ENCODE results near the gene AFAP1.

The AFAP1 gene

DNA sequence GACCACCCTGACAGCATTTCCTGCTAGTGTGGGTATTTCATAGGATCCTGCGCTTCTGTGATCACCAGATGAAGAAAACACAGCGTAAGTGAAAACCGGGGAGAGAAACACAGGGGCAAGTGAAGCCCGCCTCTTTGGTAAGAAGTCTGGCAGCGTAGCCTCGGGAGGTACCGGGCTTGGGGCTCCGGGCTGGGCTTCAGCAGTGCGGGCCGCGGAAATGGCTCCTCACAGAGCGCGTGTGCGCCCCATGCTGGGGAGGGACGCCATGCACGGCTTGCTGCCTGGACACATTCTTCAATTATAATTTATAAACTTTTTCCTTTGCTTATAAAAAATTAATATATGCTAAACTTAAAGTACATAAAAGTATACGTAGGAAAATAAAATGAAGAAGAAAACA is 151.5 kb downstream of the AFAP1 start:
- no peak for DNase-seq (ENCODE audit: low read depth in 2 of 2, low spot score in 1 of 2)

DNA sequence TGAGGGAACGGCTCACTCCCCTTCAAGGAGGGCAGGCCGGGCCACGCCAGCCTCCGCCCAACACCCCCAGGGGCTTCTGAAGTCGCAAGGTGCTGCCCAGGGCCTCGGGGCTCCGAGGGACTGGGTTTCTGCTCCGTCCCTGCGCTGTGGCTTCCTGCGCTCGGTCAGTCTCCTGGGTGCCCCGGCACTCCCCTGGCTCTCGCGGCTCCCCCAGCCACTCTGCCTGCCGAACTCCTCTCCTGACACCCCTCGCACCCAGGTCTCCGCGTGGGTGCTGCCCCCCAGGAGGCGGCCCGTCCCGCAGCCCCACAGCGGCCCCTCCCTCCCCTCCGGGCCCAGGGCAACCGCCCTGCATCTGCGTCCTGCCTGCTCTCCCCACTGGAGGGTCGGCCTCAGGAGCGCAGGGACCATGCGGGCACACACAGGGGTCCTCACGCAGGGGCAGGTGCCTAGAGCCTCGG is 151.9 kb downstream of the AFAP1 start:
- no peak for DNase-seq (ENCODE audit: low read depth in 2 of 2, low spot score in 1 of 2)

DNA sequence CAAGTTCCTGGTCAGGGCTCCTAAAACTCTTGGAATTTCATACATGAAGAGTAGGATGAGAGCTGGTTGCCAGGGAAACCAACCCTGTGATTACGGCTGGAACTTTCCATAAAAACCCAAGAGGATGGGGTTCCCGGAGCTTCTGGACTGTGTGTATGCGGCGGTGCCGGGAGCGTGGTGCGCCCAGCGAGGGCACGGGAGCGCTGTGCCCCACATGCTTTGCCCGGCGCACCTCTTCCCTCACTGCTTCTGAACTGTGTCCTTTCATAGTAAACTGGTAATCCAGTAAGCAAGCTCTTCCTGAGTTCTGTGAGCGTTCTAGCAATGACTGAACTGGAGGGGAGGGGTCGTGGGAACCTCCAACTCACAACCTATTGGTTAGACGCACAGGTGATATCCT is 152.6 kb downstream of the AFAP1 start:
- no peak for DNase-seq (ENCODE audit: low read depth in 2 of 2, low spot score in 1 of 2)

DNA sequence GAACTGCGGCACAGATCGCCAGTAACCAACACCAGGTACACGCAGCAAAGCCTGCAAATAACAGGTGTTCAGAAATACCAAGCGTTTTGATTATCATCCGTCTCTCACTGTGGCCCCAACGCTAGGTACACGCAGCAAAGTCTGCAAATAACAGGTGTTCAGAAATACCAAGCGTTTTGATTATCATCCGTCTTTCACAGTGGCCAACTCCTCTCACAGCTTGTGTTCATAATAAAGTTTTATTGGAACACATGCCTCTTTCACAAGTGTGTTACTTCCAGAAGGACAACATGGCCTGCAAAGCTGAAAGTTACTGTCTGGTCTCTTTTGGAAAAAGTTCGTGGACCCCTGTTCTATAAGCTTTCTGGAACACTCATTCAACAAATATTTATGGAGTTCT is 153.1 kb downstream of the AFAP1 start:
- DNase-seq (ENCODE audit: low read depth in 2 of 2, low spot score in 1 of 2) = no peak

DNA sequence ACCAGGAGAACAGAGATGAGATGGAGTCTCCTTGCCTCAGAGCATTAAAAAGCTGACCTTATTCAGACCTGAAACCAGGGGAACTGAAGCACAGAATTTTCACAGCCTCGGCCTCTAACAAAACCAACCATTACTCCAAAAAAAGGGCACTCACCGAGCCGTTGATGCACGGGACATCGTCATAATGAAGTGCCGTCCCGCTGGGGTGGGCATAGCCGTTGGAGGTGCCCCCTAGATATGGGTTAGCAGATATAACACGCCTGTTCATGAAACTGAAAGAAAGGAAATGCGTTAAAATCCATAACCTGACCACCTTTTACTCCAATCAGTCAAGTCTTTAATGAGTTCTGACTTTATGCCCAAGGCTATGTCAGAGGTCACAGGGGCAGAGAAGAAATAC is 153.6 kb downstream of the AFAP1 start:
- no peak for DNase-seq (ENCODE audit: low read depth in 2 of 2, low spot score in 1 of 2)

DNA sequence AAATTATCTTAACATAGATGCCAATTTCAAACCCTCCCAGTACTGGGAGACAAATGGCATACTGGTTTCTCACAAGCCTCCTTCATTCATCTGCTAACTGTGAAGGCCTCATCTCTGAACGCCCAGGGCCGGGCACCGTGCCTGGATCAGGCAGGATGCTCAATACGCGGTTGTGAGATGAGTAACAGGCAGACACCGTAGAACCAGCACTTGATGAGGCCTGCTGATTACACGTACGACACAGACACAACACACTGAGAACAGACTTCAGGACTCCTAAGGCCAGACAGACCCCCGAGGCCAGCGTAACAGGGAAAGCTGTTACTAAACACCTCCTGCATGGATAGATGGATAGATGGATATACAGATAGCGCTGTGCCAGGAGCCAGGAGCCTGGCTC is 154.6 kb downstream of the AFAP1 start:
- no peak for DNase-seq (ENCODE audit: low read depth in 2 of 2, low spot score in 1 of 2)

DNA sequence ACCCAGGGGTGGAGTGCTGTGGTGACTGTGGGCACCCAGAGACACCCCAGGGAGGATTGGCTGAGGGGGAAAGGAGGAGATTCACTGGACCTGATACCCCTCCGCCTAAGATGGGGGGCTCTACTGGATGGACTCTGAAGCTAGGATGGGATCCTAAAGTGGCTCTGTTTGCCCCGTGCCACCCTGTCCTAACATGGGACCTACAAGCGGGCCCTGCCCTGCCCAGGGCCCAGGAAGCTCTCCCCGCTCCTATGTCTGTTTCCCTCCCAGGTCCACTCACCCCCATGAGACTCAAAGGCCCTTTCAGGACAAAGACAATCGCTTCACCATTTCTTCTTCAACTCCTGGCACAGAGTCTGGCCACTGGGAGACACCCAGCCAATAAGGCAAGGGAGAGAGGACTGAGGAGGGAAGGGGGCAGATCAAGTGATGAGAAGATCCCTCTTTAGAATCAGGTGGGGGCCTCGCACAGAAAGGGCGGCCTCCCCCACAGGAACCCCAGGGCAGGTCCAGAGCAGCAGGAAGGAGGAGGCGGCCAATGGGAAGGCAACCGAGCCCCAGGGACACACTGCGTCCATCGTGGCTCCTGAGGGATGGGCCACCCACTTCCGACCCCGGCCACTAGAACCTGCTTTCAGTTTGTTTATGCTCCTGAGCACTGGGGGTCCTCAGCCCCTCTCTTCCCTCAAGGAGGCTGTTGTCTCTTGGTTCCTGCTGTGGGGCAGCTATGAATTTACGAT is 155.4 kb downstream of the AFAP1 start:
- no peak for DNase-seq (ENCODE audit: low read depth in 2 of 2, low spot score in 1 of 2)

DNA sequence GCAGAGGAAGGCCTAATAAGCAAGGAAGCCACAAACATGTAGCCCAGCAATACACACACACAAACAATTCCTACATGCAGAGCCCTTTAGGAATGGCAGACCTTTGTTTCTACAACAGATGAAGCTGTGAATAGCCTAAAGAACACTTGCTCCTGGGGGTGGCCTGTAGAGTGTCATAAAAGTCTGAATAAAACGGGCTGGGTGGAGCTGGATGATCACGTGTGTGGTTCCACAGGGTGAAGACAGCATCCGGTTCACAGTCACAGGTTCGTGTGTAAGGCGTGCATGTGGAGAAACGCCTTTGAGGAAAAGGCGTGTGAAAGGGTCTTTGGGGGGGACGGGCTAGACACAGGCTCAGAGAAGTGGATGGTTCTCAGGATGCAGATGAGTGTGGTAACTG is 156.1 kb downstream of the AFAP1 start:
- DNase-seq (ENCODE audit: low read depth in 2 of 2, low spot score in 1 of 2) = no peak

DNA sequence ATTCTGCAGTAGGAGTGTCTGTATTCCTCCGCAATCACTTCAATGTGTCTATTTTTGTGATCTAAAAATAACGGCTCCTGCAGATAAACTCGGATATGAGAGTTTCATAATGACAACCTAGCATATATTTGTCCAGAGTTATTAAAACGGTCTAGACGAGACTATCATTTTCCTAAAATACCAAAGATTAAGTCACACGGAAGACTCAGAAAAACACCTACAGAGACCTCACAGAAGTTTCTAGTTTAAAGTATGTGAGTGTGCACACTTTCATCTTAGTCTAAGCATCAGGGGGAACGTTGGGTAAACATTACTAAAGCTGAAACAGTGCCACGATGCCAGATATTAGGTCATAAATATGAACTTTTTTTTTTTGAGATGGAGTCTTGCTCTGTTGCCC is 156.9 kb downstream of the AFAP1 start:
- DNase-seq (ENCODE audit: low read depth in 2 of 2, low spot score in 1 of 2) = no peak

DNA sequence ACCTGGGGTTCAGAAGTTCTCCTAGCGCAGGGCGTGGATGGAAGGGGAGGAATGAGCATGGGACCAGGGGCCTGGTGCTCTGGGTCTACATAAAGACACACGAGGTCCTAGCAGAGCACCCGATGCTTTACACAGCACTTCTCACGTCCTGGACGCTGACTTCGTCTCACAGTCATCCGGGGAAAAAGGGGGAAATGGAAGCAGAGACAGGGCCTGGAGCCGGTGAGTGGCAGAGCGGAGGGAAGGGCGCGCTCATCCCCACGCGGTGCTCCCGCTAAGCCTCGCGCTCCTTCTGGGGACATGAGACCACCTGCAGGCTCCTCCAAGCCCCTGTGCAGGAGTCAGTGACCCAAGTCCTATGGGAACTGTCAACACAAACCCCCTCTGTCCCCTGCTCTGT is 157.7 kb downstream of the AFAP1 start:
- DNase-seq (ENCODE audit: low read depth in 2 of 2, low spot score in 1 of 2) = no peak

DNA sequence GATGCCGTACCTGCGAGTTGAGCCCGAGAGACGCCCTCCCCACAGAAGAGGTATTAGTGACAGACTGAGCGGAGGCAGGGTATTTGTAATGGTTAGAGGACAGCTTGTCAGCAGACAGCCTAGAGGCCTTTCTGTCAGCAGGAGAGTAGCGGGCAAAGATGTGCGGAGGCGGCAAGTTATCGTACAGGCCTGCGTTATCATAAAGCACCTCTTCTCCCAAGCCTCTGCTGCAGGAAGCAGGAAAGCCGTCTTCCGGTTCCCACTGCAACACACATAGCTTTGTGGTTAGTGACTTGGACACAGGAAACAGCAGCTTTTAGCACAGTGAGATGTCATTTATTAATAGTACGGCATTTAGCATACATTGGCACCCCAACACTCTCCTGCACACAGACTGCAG is 158.3 kb downstream of the AFAP1 start:
- no peak for DNase-seq (ENCODE audit: low read depth in 2 of 2, low spot score in 1 of 2)

DNA sequence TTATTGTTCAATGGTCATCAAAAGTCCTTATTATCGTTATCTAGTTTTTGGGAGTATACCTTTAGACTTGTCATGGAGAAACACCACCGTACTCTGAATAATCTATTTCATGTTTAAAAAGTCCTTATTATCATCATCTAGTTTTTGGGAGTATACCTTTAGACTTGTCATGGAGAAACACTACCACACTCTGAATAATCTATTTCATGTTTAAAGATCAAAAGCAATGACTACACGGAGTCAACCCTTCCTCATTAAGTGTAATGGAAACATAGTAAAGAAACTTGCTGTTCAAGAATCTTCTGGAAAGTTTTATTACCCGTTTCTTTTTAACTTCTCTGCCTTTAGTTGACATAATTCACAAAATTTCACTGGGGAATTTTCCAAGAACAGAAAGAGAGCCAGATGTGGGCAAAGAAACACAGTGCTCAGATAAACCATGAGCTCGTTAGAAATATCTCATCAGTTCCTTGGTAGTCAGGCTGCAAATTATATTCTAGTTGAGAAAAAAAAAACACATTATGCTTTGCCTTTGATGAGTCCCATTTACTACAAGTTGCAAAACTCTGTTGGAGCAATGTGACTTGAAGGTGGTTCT is 158.8 kb downstream of the AFAP1 start:
- DNase-seq (ENCODE audit: low read depth in 2 of 2, low spot score in 1 of 2) = no peak

DNA sequence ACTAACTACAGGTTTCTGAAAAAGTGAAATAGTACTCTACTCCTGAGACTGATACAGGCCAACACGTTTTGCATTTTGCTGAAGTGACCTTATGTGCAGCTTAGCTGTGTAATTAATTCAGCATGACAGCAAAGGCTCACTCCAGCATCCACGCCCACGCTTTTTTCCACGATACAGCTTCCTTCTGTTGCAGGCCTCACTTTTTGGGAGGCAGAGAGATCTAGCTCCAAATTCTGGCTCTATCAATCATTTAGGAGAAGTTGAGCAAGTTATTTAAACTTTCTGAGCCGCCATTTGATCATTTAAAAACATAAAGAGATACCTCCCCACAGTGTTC is 160.3 kb downstream of the AFAP1 start:
- DNase-seq (ENCODE audit: low read depth in 2 of 2, low spot score in 1 of 2) = no peak

DNA sequence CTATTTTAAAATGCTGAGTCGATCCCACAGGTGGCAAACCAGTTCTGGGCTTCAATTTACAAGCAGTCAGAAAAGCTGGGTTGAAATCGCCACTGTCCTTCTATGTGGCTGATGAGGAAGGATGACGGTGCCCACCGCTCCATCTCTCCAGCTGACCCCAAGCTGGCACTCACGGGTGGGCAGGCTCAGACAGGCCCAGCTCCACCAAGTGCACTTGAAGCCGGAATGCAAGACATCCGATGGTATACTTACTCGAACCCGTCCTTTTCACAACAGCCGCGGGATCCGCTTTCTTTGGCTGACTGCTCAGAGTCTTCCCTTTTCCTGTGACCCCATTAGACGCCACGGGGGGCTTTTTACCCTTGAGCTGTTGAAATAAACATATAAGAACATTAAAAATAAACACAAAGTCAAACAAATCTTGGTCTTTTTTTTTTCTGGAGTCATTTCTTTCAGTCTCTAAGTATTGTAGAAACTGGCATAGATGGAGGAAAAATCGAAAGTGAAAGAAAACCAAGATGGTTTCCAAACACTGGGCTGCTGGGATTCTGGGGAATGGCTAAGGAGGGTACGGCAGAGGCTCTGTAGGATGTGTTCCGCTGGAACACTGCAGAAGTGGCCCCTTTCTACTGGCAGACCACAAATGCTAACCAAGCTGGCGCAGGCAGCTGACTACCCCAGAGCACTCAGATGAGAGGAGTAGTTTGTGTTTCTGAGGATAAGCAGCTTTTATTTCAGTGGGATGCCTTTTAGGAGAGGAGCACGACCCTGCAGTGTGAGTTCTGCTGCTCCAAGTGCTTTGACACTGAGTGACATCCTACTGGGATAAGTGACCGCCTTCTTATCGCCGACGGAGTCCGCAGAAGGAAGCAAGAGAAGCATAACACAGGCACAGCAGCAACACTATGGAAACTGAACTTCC is 160.9 kb downstream of the AFAP1 start:
- DNase-seq (ENCODE audit: low read depth in 2 of 2, low spot score in 1 of 2) = no peak

DNA sequence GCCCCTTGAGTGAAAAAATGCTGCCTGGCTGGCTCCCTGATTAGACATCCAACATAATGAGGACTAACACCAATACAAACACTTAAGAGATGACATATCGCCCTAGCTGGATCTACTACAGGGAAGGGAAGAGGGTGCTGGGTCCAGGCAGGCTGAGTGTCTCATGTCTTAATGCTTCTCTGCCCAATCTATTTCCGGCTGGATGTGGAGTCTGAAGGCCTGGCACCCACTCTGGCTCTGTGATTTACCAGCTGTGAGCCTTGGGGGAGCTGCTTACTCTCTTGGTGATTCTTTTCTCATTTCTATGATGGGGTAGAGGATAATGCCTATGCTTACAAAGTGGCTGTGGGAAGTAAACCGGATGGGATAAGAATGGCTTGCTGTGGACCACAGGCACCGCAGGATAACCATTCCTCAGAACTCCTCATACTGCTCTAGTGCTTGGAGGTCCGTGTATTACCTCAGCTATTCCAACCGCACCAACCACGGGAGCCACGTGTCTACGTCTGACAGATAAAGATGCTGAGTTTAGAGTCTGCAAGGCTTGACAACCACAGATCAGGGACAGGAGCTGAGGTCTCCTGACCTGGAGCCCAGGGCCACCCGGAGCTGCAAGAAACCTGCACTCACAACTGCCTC is 161.7 kb downstream of the AFAP1 start:
- no peak for DNase-seq (ENCODE audit: low read depth in 2 of 2, low spot score in 1 of 2)

DNA sequence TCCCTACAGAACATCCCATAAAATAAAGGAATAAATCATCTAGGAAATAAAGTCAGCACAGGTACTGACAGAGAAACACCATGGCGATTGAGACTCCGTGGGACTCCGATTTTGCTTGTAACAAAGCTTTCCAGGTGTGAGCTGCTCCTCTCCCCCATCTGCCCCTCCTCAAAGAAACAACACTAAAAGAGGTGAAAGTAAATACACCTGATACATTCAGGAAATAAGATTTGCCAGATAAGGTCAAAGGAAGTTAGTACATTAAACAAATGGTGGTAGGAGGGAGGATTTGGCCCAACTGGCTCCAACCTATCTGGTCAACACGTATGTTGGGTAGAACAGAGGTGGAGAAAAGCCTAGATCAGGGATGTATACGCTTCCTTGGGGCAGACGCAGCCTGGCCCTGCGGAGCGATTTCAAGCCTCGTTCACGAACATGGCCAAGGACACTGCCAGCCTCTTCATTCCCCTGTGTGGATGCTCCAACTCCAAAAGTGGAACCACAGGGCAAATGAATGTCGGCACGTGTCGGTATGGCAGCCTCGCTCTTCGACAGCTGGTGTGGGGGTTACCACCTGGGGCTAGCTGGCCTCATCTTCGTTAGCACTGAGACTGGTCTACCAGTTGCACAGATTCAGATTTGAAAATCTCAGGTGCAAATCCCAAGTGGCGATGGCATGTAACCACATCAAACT is 162.5 kb downstream of the AFAP1 start:
- DNase-seq (ENCODE audit: low read depth in 2 of 2, low spot score in 1 of 2) = no peak

DNA sequence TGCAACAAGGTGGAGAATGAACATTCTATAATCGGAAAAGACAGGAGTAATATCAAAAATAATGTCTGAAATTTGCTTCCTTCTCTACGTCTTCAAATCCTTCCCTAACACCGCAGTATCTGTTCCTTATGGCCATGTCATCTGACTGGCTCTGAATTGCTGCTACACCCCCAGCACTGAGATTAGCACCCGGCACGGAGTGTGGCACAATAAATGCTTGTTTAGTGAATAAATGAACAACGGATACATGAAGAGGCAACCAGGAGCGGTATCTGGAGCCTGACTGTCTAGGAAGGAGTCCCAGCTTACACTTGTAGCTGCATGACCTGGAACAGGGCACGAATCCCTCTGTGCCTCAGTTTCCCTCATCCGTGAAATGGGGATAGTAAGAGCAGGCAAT is 164.3 kb downstream of the AFAP1 start:
- DNase-seq (ENCODE audit: low read depth in 2 of 2, low spot score in 1 of 2) = no peak

DNA sequence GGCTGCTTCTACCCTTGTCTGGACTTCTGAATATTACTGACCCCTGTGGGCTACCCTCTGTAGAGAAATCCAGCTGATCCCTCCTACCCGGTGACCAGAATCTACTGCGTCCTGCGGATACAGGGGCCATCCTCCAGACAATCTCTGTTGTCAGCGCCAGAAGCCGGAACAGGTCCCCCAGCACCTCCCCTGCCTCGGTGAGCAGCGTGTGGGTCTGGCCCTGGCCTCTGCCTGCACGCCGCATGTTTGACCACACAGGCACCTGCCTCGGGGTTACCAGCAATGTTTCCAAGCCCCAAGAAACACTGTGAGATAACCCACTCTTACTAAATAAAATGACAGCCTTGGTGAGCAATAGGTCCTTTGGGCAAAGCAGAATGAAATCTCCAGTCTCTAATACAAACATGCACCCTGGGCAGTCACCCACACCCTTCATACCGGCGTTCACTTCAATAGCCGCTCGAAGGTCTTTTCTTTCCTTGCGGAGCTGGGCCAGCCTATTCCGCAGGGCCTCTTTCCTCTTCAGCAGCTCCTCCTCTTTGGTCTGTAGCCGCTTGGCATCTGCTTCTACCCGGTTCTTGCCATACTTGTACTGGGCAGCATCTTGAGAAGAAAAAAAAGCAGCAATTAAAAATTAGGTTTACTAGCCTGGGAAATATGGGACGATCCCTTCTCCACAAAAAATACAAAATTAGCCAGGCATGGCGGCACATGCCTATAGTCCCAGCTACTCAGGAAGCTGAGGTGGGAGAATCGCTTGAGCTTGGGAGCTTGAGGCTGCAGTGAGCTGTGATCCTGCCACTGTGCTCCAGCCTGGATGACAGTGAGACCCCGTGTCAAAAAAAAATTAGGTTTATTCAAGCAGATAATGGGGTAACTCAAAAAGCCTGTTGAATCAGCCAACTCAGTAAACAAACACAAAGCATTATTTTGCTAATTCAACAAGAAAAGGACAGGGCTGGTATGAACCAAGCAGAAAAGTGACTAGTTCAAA is 165.1 kb downstream of the AFAP1 start:
- no peak for DNase-seq (ENCODE audit: low read depth in 2 of 2, low spot score in 1 of 2)

DNA sequence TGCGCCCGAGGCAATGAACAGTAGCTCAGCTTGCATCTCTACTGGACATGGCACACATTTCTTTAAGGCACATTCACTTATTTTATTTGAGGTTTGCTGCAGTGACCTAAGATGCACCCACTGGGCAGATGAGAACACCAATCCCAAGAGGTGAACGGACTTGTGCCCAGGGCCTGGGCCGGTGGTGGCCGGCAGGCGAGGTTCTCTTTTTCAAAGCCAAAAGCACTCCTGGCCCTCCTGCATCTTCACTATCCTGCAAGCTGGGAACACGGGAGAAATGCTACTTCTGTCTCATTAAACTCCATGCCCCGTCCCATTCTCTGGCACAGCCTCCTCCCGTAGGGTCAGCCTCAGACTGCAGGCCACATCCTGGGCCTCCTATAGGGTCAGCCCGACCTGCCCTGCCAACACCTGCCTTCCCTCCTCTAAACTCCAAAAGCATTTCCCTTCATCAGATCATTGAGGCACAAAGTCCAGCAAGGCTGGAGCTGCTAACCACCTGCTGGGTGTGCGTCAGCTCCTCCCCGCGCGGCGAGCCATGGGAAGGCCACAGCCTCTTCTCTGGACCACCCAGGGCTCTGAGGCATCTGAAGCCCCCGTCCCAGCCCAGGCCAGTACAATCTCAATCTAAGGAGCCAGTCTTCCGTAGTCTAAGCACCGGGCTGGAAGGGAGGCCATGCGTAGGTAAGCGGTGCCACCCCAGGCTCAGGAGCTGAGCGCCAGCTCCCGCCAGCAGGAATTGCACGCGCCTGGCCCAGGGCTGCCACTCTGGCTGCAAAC is 166.1 kb downstream of the AFAP1 start:
- no peak for DNase-seq (ENCODE audit: low read depth in 2 of 2, low spot score in 1 of 2)

All from stimulated activated CD8-positive, alpha-beta memory T cell treated with anti-CD3 and anti-CD28 coated beads, Interleukin-4, amount 100 ng/mL, for 4 hours (primary cell).